DOHH2 (cell line): ENCODE measurements around the gene MIPOL1.

ENCODE experiments used
- H3F3A ChIP-seq: fragments of 200-600 bp; sonication (generic), shearing (Covaris generic); 2 replicates; pipeline ENCODE4 v1.6.0; 2016; ENCODE audit warnings: antibody characterized with exemption, mild to moderate bottlenecking; ENCODE audit not compliant: control insufficient read depth, insufficient read depth
- H3K27ac ChIP-seq: fragments of 200-600 bp; sonication (generic); 2 replicates; pipeline ENCODE4 v1.5.1; 2014; ENCODE audit warnings: low read depth, mild to moderate bottlenecking, low read length, moderate library complexity
- H3K27me3 ChIP-seq: fragments of 200-600 bp; sonication (generic); 2 replicates; pipeline ENCODE4 v1.6.1; 2014; ENCODE audit warnings: mild to moderate bottlenecking, low read length, mixed read lengths; ENCODE audit not compliant: control insufficient read depth
- H3K36me3 ChIP-seq: fragments of 200-600 bp; sonication (generic); 2 replicates; pipeline ENCODE4 v1.6.1; 2014; ENCODE audit warnings: mild to moderate bottlenecking, low read length, moderate library complexity, mixed read lengths; ENCODE audit not compliant: control insufficient read depth
- H3K4me1 ChIP-seq: fragments of 200-600 bp; sonication (generic); 2 replicates; pipeline ENCODE4 v1.6.1; 2014; ENCODE audit warnings: mild to moderate bottlenecking, low read length, mixed read lengths; ENCODE audit not compliant: control insufficient read depth
- H3K4me2 ChIP-seq: fragments of 200-600 bp; sonication (generic); 2 replicates; pipeline ENCODE4 v1.6.0; 2014; ENCODE audit warnings: mild to moderate bottlenecking, low read length, moderate library complexity
- H3K4me3 ChIP-seq: fragments of 200-600 bp; sonication (generic); 2 replicates; pipeline ENCODE4 v1.5.1; 2014; ENCODE audit warnings: mild to moderate bottlenecking, low read length, mixed read lengths
- H3K79me2 ChIP-seq: fragments of 200-600 bp; sonication (generic); 2 replicates; pipeline ENCODE4 v1.6.1; 2014; ENCODE audit warnings: mild to moderate bottlenecking, low read length, mixed read lengths; ENCODE audit not compliant: control insufficient read depth
- H3K9me2 ChIP-seq: fragments of 200-600 bp; sonication (generic); replicated peaks from 2 replicates; pipeline ENCODE4 v1.6.1; 2014; ENCODE audit warnings: mild to moderate bottlenecking, low read length, mixed read lengths; ENCODE audit not compliant: control insufficient read depth
- H3K9me3 ChIP-seq: fragments of 200-600 bp; sonication (generic); 2 replicates; pipeline ENCODE4 v1.6.1; 2014; ENCODE audit warnings: antibody characterized with exemption, low read length, mixed read lengths; ENCODE audit not compliant: control insufficient read depth, insufficient read depth
- H4K20me1 ChIP-seq: fragments of 200-600 bp; sonication (generic); 2 replicates; pipeline ENCODE4 v1.6.0; 2014; ENCODE audit warnings: low read depth, mild to moderate bottlenecking, antibody characterized with exemption, low read length, moderate library complexity; ENCODE audit not compliant: control insufficient read depth, insufficient read depth
- CTCF ChIP-seq: fragments of 200-600 bp; sonication (generic); IDR thresholded peaks from one replicate; pipeline ENCODE4 v1.5.1; 2014; ENCODE audit warnings: antibody characterized with exemption, mild to moderate bottlenecking, low read depth, low read length; ENCODE audit not compliant: poor library complexity, severe bottlenecking
- EZH2phosphoT487 ChIP-seq: fragments of 200-600 bp; sonication (generic); IDR thresholded peaks from 2 replicates; pipeline ENCODE4 v1.6.1; 2017; ENCODE audit warnings: borderline replicate concordance, mild to moderate bottlenecking, antibody characterized with exemption, low read length, moderate library complexity, mixed read lengths

The MIPOL1 gene

DNA sequence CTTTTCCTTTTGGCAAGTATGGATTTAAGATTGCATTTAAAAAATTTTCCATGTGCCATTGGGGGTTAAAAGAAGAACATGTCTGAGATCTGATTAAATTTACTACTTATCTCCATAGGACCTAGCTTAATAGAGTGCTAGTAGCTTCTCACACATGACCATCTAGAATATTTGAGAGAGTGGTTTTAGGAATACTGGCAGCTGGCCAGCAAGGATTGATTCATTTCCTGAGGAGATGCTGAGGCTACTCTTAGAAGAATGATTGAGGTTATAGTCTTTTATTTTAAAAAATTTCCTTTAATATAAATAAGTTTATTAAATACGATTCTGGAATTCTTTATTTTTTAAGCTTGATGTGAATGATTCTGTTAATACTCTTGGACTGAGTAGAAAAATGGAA, 56.2 kb downstream of the MIPOL1 start:
- no peaks in the 10 kb centered on the region for H3K9me2 ChIP-seq
- H3K36me3 ChIP-seq = no peaks in the 10 kb centered on the region
- H3F3A ChIP-seq = no peaks in the 10 kb centered on the region
- no peaks in the 10 kb centered on the region; the same call in 1 of the 2 replicates for H3K27me3 ChIP-seq
- H3K9me3 ChIP-seq = no peaks in the 10 kb centered on the region
- no peak for TF ChIP-seq CTCF
- TF ChIP-seq EZH2phosphoT487 = no peak
- H3K27ac ChIP-seq = no peak overlapping the region
- no peaks in the 10 kb centered on the region for H3K79me2 ChIP-seq
- H3K4me1 ChIP-seq = no peaks in the 10 kb centered on the region
- no peak overlapping the region for H3K4me2 ChIP-seq
- no peaks in the 10 kb centered on the region for H4K20me1 ChIP-seq
- no peak overlapping the region for H3K4me3 ChIP-seq

DNA sequence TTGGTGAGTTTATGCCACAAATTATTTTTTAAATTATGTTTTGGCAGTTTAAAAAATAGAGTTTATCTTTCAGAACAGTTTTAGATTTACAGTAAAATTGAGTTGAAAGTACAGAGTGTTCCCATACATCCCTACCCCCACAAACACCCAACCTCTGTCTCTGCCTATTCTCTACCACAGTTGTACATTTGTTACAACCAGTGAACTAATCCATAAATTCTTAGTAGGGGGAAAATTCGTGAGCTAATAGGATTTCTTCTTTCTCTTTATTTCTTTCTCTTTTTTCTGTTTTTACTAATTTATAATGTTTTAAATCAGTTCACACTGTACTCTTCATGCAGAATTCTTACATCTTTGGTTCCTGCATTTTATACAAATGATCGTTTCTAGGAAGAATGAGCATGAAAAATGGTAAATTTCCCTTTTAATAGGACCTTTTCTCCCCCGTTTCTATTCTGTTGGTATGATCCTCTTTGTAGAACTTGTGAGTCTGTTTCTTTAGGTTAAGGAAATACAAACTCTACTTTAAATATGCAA, 56.7 kb downstream of the MIPOL1 start:
- H3K4me3 ChIP-seq = no peak overlapping the region
- H3K4me1 ChIP-seq = no peaks in the 10 kb centered on the region
- no peaks in the 10 kb centered on the region; the same call in 1 of the 2 replicates for H3K27me3 ChIP-seq
- H3K27ac ChIP-seq = no peak overlapping the region
- H4K20me1 ChIP-seq = no peaks in the 10 kb centered on the region
- no peak overlapping the region for H3K4me2 ChIP-seq
- no peaks in the 10 kb centered on the region for H3K79me2 ChIP-seq
- no peaks in the 10 kb centered on the region for H3K9me3 ChIP-seq
- H3K9me2 ChIP-seq = no peaks in the 10 kb centered on the region
- TF ChIP-seq CTCF (no peak), EZH2phosphoT487 (no peak)
- H3K36me3 ChIP-seq = no peaks in the 10 kb centered on the region
- no peaks in the 10 kb centered on the region for H3F3A ChIP-seq

DNA sequence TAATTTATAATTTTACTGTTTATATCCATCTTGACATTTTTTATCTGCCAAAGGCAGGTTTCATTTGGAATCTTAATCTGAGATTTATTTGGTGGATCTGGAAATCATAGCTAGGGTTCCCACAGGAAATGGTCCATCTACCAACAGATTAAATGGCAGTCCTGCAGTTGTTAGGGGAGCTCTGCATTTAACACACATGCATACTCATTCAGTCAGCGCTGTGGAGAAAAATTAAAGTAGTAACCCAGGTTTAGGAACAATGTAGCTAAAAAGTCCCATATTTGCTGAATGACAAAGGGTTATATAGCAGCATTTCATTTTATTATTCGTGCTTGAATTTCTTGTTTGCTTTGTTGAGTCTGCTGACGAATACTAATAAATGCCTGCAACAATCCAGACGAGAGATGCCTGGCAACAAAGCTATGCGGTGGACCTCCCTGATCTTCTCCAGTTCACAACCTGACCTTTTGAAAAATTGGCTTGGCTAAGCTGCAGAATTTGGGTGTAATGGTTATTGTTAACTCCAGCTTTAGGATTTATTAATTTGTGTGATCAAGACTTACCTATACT, 59.8 kb downstream of the MIPOL1 start:
- H3K36me3 ChIP-seq = no peaks in the 10 kb centered on the region
- TF ChIP-seq EZH2phosphoT487 (no peak), CTCF (no peak)
- no peak overlapping the region for H3K4me2 ChIP-seq
- no peaks in the 10 kb centered on the region for H4K20me1 ChIP-seq
- no peaks in the 10 kb centered on the region; the same call in 1 of the 2 replicates for H3K27me3 ChIP-seq
- no peaks in the 10 kb centered on the region for H3F3A ChIP-seq
- H3K79me2 ChIP-seq = no peaks in the 10 kb centered on the region
- no peaks in the 10 kb centered on the region for H3K9me2 ChIP-seq
- H3K9me3 ChIP-seq = no peaks in the 10 kb centered on the region
- H3K4me3 ChIP-seq = no peak overlapping the region
- no peak overlapping the region for H3K27ac ChIP-seq
- H3K4me1 ChIP-seq = no peaks in the 10 kb centered on the region
